Motor neuron (in vitro differentiated cells): ENCODE data around the gene P4HTM. TPM values are rescaled to one million over a fixed set of nuclear protein-coding genes. Genes with fewer than 3 reads are reported as not detected.

Experiments
- ATAC-seq, 8 experiments: fragments of 200-7000 bp; cut with Tn5 transposase; replicated peaks in 6 of 8; 2 replicates each; pipeline ENCODE4 v1.8.0; 2021; ENCODE audit warnings: mild to moderate bottlenecking in 8 of 8, moderate library complexity in 8 of 8
- H3K27ac ChIP-seq, 2 donors: fragments of 250-450 bp; sonication (Bioruptor Pico); 2 replicates each; pipeline ENCODE4 v1.9.0; 2021; ENCODE audit warnings: antibody characterized with exemption in 2 of 2, mild to moderate bottlenecking in 2 of 2, moderate library complexity in 1 of 2
- H3K4me1 ChIP-seq, 2 donors: fragments of 250-450 bp; sonication (Bioruptor Pico); replicated peaks in 1 of 2; 2 replicates each; pipeline ENCODE4 v1.6.1; 2021; ENCODE audit warnings: antibody characterized with exemption in 2 of 2, mild to moderate bottlenecking in 2 of 2, moderate library complexity in 1 of 2
- H3K4me3 ChIP-seq, 5 donors: fragments of 250-450 bp; sonication (Bioruptor Pico); 2 replicates each; pipeline ENCODE4 v1.9.0; 2021; ENCODE audit warnings: antibody characterized with exemption in 5 of 5, mild to moderate bottlenecking in 5 of 5, moderate library complexity in 4 of 5
- WGBS, 10 experiments: fragments of 450-650 bp; shearing (Covaris generic); methylation state at CpG; one replicate each; pipeline ENCODE4 v1.0.0; 2022; 5-methylcytosine and 5-hydroxymethylcytosine counted together
- in situ Hi-C, 9 experiments: fragments of 400-800 bp; cut with MboI; loops; one replicate each; pipeline ENCODE4 v1.15.0; 2021; ENCODE audit warnings: low sequenced_read_pairs in 9 of 9, low pct_unique_long_range_greater_than_20kb in 2 of 9; ENCODE audit not compliant: unreplicated experiment in 9 of 9
- total RNA-seq, 8 experiments: library from RNA; unstranded; fragments of 300-600 nt; gene quantifications; 2 replicates each; pipeline versions ENCODE4 v1.2.3 to v1.2.4, GENCODE V29; 2022

Gene P4HTM
- total RNA-seq, 8 experiments from 2014 or later: 4.9 to 94.0 (median 29.6) TPM

- no peak for ATAC-seq
Measured at GRCh38 chr3:49035281-49035680, 45.2 kb downstream of the P4HTM start.

GRCh38 chr3:49053543-49053942 lies 63.5 kb downstream of the P4HTM start:
- WGBS, 10 experiments: 83 to 100% (median 100%) methylated on average over 1 of the region's 1 CpG; no CpG with 5 or more reads in 3 of the 10 experiments
- Histone ChIP-seq H3K4me1 (no peaks in the 10 kb centered on the region), H3K27ac (no peak overlapping the region), H3K4me3 (no peak overlapping the region)
- ATAC-seq: no peak
- in situ Hi-C loops: no loop called here

More at GRCh38 chr3:49035281-49035680, 45.2 kb downstream of the P4HTM start:
- H3K27ac ChIP-seq: no peak overlapping the region
- in situ Hi-C loops: no loop called here
- H3K4me3 ChIP-seq: no peak overlapping the region
- 60 to 100% (median 95%) methylated on average over 1 to 3 of the region's 3 CpGs; no CpG with 5 or more reads in 1 of the 10 experiments for WGBS, 10 experiments
- H3K4me1 ChIP-seq: no peaks in the 10 kb centered on the region

GRCh38 chr3:49054344-49054862 lies 64.4 kb downstream of the P4HTM start:
- H3K27ac ChIP-seq: no peak overlapping the region
- in situ Hi-C loops: no loop called here
- H3K4me3 ChIP-seq: no peak overlapping the region
- WGBS, 10 experiments: 100% methylated on average over 1 to 2 of the region's 2 CpGs; no CpG with 5 or more reads in 5 of the 10 experiments
- no peaks in the 10 kb centered on the region for H3K4me1 ChIP-seq
- no peak for ATAC-seq

Other genes with a start within 250 kb of the P4HTM start
- 10 to 100 TPM; 20.2 to 51.9 (median 41.5) TPM for gene PRKAR2A, start 142.4 kb upstream of the P4HTM start, total RNA-seq
- gene SLC25A20, start 91.4 kb upstream of the P4HTM start, total RNA-seq: 10 to 100 TPM in 7 of 8 experiments, 1 to 10 TPM in 1; 7.8 to 22.6 (median 17.9) TPM
- 100 to 1,000 TPM in 2 of 8 experiments, 10 to 100 TPM in 6; 42.4 to 111 (median 68.1) TPM for gene ARIH2, start 71.4 kb upstream of the P4HTM start, total RNA-seq
- gene WDR6, start 17.1 kb downstream of the P4HTM start, total RNA-seq: 100 to 1,000 TPM in 5 of 8 experiments, 10 to 100 TPM in 3; 52.2 to 209 (median 110) TPM
- gene DALRD3, start 28.3 kb downstream of the P4HTM start, total RNA-seq: 10 to 100 TPM; 13.9 to 56.7 (median 26.2) TPM
- 100 to 1,000 TPM in 2 of 8 experiments, 10 to 100 TPM in 6; 36.3 to 102 (median 70.3) TPM for gene NDUFAF3, start 31.9 kb downstream of the P4HTM start, total RNA-seq
- 100 to 1,000 TPM; 175 to 414 (median 331) TPM for gene IMPDH2, start 39.2 kb downstream of the P4HTM start, total RNA-seq
- gene QRICH1, start 103.8 kb downstream of the P4HTM start, total RNA-seq: 10 to 100 TPM; 41.4 to 95.3 (median 71.4) TPM
- gene QARS1, start 114.5 kb downstream of the P4HTM start, total RNA-seq: 100 to 1,000 TPM; 121 to 354 (median 195) TPM
- gene USP19, start 130.6 kb downstream of the P4HTM start, total RNA-seq: 10 to 100 TPM; 29.9 to 64.7 (median 36.3) TPM
- 100 to 1,000 TPM in 4 of 8 experiments, 10 to 100 TPM in 4; 26.3 to 559 (median 110) TPM for gene LAMB2, start 142.8 kb downstream of the P4HTM start, total RNA-seq
- gene CCDC71, start 176.1 kb downstream of the P4HTM start, total RNA-seq: 10 to 100 TPM; 18.1 to 34.1 (median 25.2) TPM
- gene KLHDC8B, start 181.4 kb downstream of the P4HTM start, total RNA-seq: 10 to 100 TPM; 18.5 to 83.7 (median 37.7) TPM